HG02798 (cell line): ENCODE data around the gene CLCNKA.
A peak's percentile ranks its signal among the peaks of the same experiment; 100 is the strongest.
"Not testable (repeated sequence)": the region's sequence is repeated elsewhere in the genome, so short reads cannot be mapped to it uniquely, and the experiment has no call there.

Experiments
- ATAC-seq: cut with Tn5 transposase; IDR thresholded peaks from one replicate; pipeline ENCODE4 v1.9.1; 2021; ENCODE audit warnings: mild to moderate bottlenecking; ENCODE audit not compliant: unreplicated experiment, poor library complexity

CLCNKA gene

DNA sequence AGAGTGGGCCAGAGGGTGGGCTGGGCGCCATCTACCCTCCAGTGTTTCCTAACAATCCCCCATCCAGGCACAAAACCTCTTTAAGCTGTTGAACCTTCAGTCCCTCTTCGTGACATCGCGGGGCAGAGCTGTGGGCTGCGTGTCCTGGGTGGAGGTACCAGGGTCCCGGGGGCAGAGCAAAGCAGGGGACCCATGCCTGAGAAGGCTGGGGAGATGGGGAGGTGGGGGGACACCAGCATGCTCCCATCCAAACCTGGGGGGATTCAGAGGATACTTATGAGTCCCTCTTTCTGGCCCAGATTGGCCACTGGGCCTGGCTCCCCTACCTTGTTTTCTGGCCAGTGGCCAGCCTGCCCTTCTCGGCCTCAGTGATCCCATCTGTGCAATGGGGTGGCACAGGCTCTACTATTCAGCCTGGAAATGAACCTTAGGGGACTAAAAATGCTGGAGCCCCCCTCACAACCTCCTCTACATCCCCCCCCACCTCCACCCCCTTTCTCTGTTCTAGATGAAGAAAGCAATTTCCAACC is 11.3 kb downstream of the CLCNKA start:
- ATAC-seq: not testable (repeated sequence)

GRCh38 chr1:16036461-16036860 is 14.6 kb downstream of the CLCNKA start:
- ATAC-seq: not testable (repeated sequence)

DNA sequence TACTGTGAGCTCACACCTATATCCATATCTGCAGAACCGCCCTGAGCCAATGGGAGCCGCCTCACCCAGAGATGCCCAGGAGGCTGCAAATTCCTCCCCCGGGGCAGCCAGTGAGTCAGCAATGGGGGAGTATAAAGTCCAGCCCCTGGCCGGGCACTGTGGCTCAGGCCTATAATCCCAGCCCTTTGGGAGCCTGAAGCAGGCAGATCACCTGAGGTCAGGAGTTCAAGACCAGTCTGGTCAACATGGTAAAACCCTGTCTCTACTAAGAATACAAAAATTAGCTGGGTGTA is 16.7 kb downstream of the CLCNKA start:
- ATAC-seq: no peak

GRCh38 chr1:16039871-16040270 is 18.0 kb downstream of the CLCNKA start:
- not testable (repeated sequence) for ATAC-seq

- ATAC-seq: no peak
These were observed 19.4 kb downstream of the CLCNKA start for GRCh38 chr1:16041200-16041599.

DNA sequence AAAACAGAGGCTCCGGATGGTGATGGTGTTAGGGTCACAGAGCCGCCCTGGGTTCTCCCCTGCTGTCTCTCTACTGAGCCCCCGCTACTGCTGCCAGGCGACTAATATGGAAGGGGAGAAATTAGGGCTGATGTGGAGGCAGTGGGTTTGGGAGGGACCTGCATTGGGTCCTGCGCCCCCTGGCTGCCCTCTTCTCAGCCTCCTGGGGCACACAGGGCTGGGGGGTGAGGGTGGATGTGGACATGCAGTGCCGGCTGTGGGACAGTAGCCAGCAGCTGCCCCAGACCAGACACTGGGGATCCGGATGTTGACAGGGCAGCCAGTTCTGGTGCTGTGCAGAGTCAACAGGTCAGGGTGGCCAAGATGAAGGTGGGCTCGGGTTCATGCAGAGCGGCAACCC is 20.3 kb downstream of the CLCNKA start:
- ATAC-seq: no peak

DNA sequence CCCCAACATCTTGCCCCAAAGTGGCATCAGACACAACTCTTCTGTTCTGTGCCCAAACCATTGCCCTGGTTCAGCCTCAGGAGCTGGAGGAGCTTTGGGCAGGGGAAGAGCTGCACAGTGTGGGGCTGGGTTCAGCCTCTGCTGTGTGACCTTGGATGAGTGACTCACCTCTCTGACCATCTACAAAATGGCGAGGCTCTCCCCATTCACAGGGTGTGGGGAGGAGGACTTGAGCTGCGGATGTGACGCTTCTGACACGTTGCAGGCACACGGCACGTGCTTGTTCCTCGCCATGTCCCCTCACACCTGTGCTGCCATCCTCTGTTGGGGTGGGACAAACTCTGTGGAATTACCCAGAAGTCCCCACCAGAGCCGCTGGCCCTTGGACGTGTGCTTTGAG is 20.8 kb downstream of the CLCNKA start:
- not testable (repeated sequence) for ATAC-seq

DNA sequence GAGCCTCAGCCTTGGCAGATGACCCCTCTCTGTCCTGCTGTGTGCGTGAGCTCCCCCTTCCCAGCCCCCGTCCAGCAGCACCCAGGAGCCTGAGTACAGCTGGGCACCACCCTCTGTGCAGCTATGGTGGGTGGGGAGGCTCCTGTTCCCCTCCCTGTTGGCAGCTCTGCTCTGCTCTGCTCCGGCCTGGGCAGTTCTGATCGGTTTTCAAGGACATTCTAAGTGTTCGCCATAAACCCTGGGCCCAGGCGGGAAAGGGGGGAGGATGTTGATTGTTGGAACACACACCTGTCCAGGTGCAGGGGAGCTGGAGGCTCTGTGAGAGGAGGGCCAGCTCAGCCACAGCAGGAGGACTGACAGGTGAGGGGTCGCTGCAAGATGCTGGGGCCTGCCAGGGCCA is 21.7 kb downstream of the CLCNKA start, which contains the start of gene CLCNKB:
Gene CLCNKB (plus strand): TSS at position 262 of the 400 bp plus-strand sequence. CDS start 711 bp downstream, outside the sequence.
- no peak for ATAC-seq

DNA sequence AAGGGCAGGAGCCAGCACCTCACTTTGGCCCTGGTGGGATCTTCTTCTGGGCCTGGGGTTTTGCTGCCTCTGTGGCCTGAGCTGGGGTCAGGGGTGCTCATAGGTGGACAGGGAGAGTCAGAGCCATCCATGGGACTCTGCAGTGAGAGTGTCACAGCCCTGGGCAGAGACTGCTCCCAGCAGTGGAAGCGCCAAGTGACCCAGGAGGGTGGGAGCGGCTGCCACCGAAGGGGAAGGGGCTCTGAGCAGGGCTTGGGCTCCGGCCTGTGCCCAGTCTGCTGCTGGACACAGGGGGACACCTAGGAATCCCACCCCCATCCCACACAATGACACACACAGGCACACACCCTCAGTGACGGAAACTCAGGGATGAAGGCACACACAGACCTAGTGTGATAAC is 22.1 kb downstream of the CLCNKA start:
- ATAC-seq: no peak

GRCh38 chr1:16046842-16047241 is 25.0 kb downstream of the CLCNKA start:
- no peak for ATAC-seq

GRCh38 chr1:16047791-16048475 is 26.1 kb downstream of the CLCNKA start:
- no peak for ATAC-seq

DNA sequence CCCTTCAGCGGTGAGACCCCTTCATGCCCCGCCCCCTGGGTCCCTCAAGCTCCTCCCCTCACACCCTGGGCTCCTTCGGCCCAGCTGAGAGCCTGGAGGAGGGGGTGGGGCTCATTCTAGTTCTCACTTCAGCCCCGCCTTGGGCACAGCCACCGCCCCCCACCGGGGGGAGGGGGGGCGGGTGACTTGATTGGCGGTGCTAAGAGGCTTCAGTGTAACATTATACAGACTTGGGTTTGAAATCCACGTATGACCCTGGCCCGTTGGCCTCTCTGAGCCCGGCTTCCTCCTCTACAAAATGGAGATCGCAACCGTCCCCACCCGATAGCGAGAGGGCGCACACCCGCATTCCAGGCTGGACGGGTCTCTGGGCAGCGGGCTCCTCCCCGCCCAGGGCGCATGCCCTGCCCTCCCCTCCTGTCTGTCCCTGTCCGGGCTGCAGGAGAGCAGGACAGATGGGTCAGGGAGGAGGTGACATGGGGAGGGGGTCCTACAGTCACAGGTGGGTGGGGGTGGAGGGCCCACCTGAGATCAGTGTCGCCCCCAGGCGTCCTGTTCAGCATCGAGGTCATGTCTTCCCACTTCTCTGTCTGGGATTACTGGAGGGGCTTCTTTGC is 26.8 kb downstream of the CLCNKA start:
- no peak for ATAC-seq

GRCh38 chr1:16050328-16050727 is 28.5 kb downstream of the CLCNKA start:
- ATAC-seq: no peak

DNA sequence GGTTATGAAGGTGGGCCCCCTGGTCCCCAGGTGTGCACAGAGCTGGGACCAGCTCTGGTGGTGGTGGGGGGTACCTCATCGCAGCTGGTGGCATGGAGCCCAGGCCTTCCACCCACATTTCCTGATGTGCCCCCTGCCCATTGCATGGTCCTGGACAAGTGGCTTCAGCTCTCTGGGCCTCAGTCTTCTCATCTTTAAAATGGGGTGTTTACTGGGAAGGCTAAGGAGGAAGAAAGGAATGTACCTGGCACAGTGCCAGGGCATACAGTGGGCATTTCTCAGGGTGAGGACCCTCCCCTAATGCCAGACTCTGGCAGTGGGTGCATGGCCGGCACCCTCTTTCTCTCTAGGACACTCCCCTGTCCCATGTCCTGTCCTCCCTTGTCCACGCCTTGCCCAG is 29.2 kb downstream of the CLCNKA start:
- no peak for ATAC-seq

GRCh38 chr1:16051949-16052348 is 30.1 kb downstream of the CLCNKA start:
- not testable (repeated sequence) for ATAC-seq

DNA sequence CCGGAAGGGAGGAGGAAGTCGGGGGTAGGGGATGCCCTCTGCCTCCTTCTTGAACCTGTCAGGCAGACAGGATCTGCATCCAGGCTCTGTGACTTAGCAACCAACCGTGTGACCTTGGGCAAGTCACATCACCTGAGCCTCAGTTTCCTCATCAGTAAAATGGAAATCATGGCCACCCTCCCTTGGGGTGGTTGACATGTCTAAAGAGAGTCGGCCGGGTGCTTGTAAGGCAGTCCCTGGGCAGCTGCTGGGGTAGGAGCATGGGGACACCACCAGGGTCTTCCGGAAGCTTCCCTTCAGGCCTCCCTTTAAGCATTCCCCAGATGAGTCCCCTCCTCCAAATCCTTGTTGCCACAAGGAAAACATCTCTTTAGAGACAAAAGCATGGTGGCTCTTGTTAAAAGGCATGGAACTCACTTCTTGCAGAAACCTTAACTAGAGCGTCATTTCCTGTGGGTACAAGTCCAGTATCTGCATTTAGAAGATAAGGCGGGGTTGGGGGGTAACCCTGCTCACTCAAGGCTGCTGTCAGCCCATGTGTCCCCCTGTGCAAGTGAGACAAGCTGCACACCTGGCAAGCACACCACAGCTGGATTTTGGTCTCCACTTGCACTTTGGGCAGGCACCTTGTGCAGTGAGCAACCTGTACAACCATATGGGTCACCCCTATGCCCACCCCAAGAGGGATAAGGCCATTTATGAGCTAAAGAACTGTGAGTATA is 32.1 kb downstream of the CLCNKA start:
- no peak for ATAC-seq

- ATAC-seq: no peak
These were observed 33.0 kb downstream of the CLCNKA start for GRCh38 chr1:16054598-16055540.

DNA sequence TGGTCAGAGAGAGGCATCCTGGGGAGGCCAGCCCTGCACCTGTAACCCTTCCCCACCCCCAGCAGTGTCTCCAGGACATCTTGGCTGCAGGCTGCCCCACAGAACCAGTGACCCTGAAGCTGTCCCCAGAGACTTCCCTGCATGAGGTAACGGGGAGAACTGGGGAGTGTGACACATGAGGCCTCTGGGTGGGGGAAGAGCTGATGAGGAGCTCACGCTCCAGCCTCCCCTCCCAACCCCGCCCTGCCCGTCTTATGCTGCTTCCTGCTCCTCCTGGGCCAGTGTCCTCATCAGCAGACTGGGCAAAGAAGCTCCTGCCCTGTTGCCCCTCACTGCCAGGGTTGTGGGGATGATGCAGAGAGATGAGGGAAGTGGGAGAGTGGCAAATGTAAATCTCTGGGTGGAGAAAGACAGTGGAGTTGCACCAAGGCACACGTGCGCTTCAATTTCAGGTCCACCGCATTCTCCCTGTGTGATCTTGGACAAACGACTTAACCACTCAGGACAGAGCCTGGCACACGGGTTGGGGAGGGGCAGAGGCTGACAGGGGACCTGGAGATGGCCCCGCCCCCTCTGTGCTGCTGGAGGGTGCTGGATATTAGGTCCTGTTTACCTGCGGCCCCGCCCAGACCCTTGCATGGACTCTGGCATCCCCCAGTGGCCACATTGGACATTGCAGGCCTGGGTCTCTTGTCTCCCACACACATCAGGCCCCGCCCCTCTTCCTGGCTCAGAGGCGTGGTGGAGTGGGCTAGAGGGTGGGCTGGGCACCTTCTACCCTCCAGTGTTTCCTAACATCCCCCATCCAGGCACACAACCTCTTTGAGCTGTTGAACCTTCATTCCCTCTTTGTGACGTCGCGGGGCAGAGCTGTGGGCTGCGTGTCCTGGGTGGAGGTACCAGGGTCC is 34.0 kb downstream of the CLCNKA start:
- peak; percentile 76 for ATAC-seq

DNA sequence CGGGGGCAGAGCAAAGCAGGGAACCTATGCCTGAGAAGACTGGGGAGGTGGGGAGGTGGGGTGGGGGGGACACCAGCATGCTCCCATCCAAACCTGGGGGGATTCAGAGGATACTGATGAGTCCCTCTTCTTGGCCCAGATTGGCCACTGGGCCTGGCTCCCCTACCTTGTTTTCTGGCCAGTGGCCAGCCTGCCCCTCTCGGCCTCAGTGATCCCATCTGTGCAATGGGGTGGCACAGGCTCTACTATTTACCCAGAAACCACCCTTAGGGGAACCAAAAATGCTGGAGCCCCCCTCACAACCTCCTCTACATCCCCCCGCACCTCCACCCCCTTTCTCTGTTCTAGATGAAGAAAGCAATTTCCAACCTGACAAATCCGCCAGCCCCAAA is 34.7 kb downstream of the CLCNKA start:
- ATAC-seq: not testable (repeated sequence)
